Smooth muscle cell (in vitro differentiated cells): Measurements from ENCODE around the gene TEX35. TPM values are rescaled to one million over a fixed set of nuclear protein-coding genes. Genes with fewer than 3 reads are reported as not detected.

Source experiments
- DNase-seq: peaks from one replicate; lab custom pipeline; 2025; ENCODE audit not compliant: unreplicated experiment; lab: John Stamatoyannopoulos, UW
- H2AFZ ChIP-seq: fragments of 200-600 bp; sonication (generic); 2 replicates; pipeline ENCODE4 v1.6.0; 2016; ENCODE audit warnings: antibody characterized with exemption, low read depth, mild to moderate bottlenecking
- H3F3A ChIP-seq: fragments of 200-600 bp; sonication (generic); 2 replicates; pipeline ENCODE4 v1.6.0; 2017; ENCODE audit warnings: antibody characterized with exemption, low read depth
- H3K27ac ChIP-seq: fragments of 200-600 bp; sonication (generic); 2 replicates; pipeline ENCODE4 v1.5.1; 2016; ENCODE audit warnings: low read depth, mild to moderate bottlenecking
- H3K27me3 ChIP-seq: fragments of 200-600 bp; sonication (generic); 2 replicates; pipeline ENCODE4 v1.6.1; 2016; ENCODE audit warnings: low read depth, mild to moderate bottlenecking
- H3K36me3 ChIP-seq: fragments of 200-600 bp; sonication (generic); 2 replicates; pipeline ENCODE4 v1.5.1; 2016; ENCODE audit warnings: low read depth
- H3K4me1 ChIP-seq: fragments of 200-600 bp; sonication (generic); 2 replicates; pipeline ENCODE4 v1.5.1; 2016; ENCODE audit warnings: low read depth
- H3K4me2 ChIP-seq: fragments of 200-600 bp; sonication (generic); 2 replicates; pipeline ENCODE4 v1.6.0; 2016; ENCODE audit warnings: mild to moderate bottlenecking
- H3K4me3 ChIP-seq: fragments of 200-600 bp; sonication (generic); 2 replicates; pipeline ENCODE4 v1.5.1; 2016; ENCODE audit warnings: mild to moderate bottlenecking
- H3K79me2 ChIP-seq: fragments of 200-600 bp; sonication (generic); 2 replicates; pipeline ENCODE4 v1.6.0; 2016; ENCODE audit warnings: low read depth, mild to moderate bottlenecking
- H3K9ac ChIP-seq: fragments of 200-600 bp; sonication (generic); 2 replicates; pipeline ENCODE4 v1.6.0; 2016; ENCODE audit warnings: low read depth
- H3K9me3 ChIP-seq: fragments of 200-600 bp; sonication (generic); replicated peaks from 2 replicates; pipeline ENCODE4 v1.5.1; 2016; ENCODE audit warnings: low read depth
- H4K20me1 ChIP-seq: fragments of 200-600 bp; sonication (generic); 2 replicates; pipeline ENCODE4 v1.6.0; 2016; ENCODE audit warnings: low read depth
- CTCF ChIP-seq: fragments of 200-600 bp; sonication (generic); IDR thresholded peaks from 2 replicates; pipeline ENCODE4 v1.5.1; 2017; ENCODE audit warnings: borderline replicate concordance, mild to moderate bottlenecking, antibody characterized with exemption; ENCODE audit not compliant: insufficient read depth, poor library complexity, severe bottlenecking
- WGBS: methylation state at CpG from one replicate; pipeline ENCODE4 v1.1.7; 2016; ENCODE audit warnings: low lambda C conversion rate; 5-methylcytosine and 5-hydroxymethylcytosine counted together
- polyA plus RNA-seq: library from polyadenylated mRNA; unstranded; fragments of >200 nt; fragmentation: Nextera tagmentation; extraction: Ambion mirVana; gene quantifications from 2 replicates; pipeline ENCODE4 v1.2.1, GENCODE V29; 2016
- total RNA-seq: library from RNA; depleted of rRNA; stranded (reverse); fragments of >200 nt; gene quantifications from 2 replicates; pipeline ENCODE4 v1.2.3, GENCODE V29; 2014

TEX35 gene
- total and polyA plus RNA-seq, 2 experiments from 2014 or later, result not detected

GRCh38 chr1:178509414-178510007 lies 3.4 kb upstream of the TEX35 start:
- no peak for DNase-seq
- H2AFZ ChIP-seq, result no peak overlapping the region
- TF ChIP-seq CTCF, result no peak

GRCh38 chr1:178510155-178510554 lies 2.8 kb upstream of the TEX35 start:
- Histone ChIP-seq H3K4me2 (no peak overlapping the region), H3K4me3 (no peak overlapping the region), H3K36me3 (no peaks in the 10 kb centered on the region), H3K9me3 (no peaks in the 10 kb centered on the region), H2AFZ (no peak overlapping the region), H4K20me1 (no peaks in the 10 kb centered on the region), H3K27ac (no peak overlapping the region), H3K27me3 (no peaks in the 10 kb centered on the region), H3K9ac (no peak overlapping the region), H3F3A (no peaks in the 10 kb centered on the region), H3K79me2 (no peaks in the 10 kb centered on the region), H3K4me1 (no peaks in the 10 kb centered on the region)
- DNase-seq, result no peak
- WGBS, result 78% methylated on average over 4 of the region's 4 CpGs
- no peak for TF ChIP-seq CTCF

More at GRCh38 chr1:178509414-178510007, 3.4 kb upstream of the TEX35 start:
- no peaks in the 10 kb centered on the region for H3F3A ChIP-seq
- H3K9me3 ChIP-seq, result no peaks in the 10 kb centered on the region
- 82% methylated on average over 5 of the region's 5 CpGs for WGBS
- no peaks in the 10 kb centered on the region for H3K36me3 ChIP-seq
- no peaks in the 10 kb centered on the region for H3K27me3 ChIP-seq
- H4K20me1 ChIP-seq, result no peaks in the 10 kb centered on the region
- H3K79me2 ChIP-seq, result no peaks in the 10 kb centered on the region
- no peak overlapping the region for H3K27ac ChIP-seq
- H3K4me1 ChIP-seq, result no peaks in the 10 kb centered on the region
- H3K9ac ChIP-seq, result no peak overlapping the region
- no peak overlapping the region for H3K4me3 ChIP-seq
- no peak overlapping the region for H3K4me2 ChIP-seq

- Histone ChIP-seq H3K4me1 (no peaks in the 10 kb centered on the region), H3K9ac (no peak overlapping the region), H2AFZ (no peak overlapping the region), H3K9me3 (no peaks in the 10 kb centered on the region), H3K79me2 (no peaks in the 10 kb centered on the region), H3K36me3 (no peaks in the 10 kb centered on the region), H3K27ac (no peak overlapping the region), H4K20me1 (no peaks in the 10 kb centered on the region), H3K4me3 (no peak overlapping the region), H3F3A (no peaks in the 10 kb centered on the region), H3K27me3 (no peaks in the 10 kb centered on the region), H3K4me2 (no peak overlapping the region)
- TF ChIP-seq CTCF, result no peak
- DNase-seq, result no peak
- 80% methylated on average over 14 of the region's 14 CpGs for WGBS
Measured at GRCh38 chr1:178513278-178513983, 522 bp downstream of the TEX35 start.
